GM18498 (cell line): ENCODE measurements around the gene CERKL.

Experiments used
- ATAC-seq: cut with Tn5 transposase; IDR thresholded peaks from one replicate; pipeline ENCODE4 v1.9.1; 2021; ENCODE audit warnings: mild to moderate bottlenecking, moderate library complexity; ENCODE audit not compliant: unreplicated experiment

CERKL gene

GRCh38 chr2:181678861-181679543 lies 22.1 kb upstream of the CERKL start:
- no peak for ATAC-seq

- ATAC-seq: peak; percentile 56
Observed at GRCh38 chr2:181677912-181678586, 21.1 kb upstream of the CERKL start.

- no peak for ATAC-seq
Observed at GRCh38 chr2:181675254-181675653, 18.3 kb upstream of the CERKL start.

GRCh38 chr2:181674461-181674860 lies 17.6 kb upstream of the CERKL start:
- no peak for ATAC-seq

- peak; percentile 24 for ATAC-seq
Observed at GRCh38 chr2:181673173-181673572, 16.3 kb upstream of the CERKL start.

GRCh38 chr2:181672255-181673008 lies 15.5 kb upstream of the CERKL start:
- ATAC-seq: peak; percentile 86

- ATAC-seq: no peak
Observed at GRCh38 chr2:181670632-181671031, 13.7 kb upstream of the CERKL start.

GRCh38 chr2:181667234-181667633 lies 10.3 kb upstream of the CERKL start:
- no peak for ATAC-seq

- no peak for ATAC-seq
Observed at GRCh38 chr2:181662287-181662686, 5.4 kb upstream of the CERKL start.

GRCh38 chr2:181660181-181660580 lies 3.3 kb upstream of the CERKL start:
- no peak for ATAC-seq

GRCh38 chr2:181658444-181658843 lies 1.5 kb upstream of the CERKL start:
- ATAC-seq: no peak

- ATAC-seq: no peak
Observed at GRCh38 chr2:181657379-181657778, 474 bp upstream of the CERKL start.

GRCh38 chr2:181655519-181655918 lies 1.4 kb downstream of the CERKL start:
- ATAC-seq: no peak

GRCh38 chr2:181649436-181649979 lies 7.4 kb downstream of the CERKL start:
- no peak for ATAC-seq

GRCh38 chr2:181648478-181649155 lies 8.3 kb downstream of the CERKL start:
- ATAC-seq: no peak

GRCh38 chr2:181646415-181646987 lies 10.4 kb downstream of the CERKL start:
- ATAC-seq: peak; percentile 50

- no peak for ATAC-seq
Observed at GRCh38 chr2:181643151-181643550, 13.8 kb downstream of the CERKL start.

- ATAC-seq: no peak
Observed at GRCh38 chr2:181642086-181642485, 14.8 kb downstream of the CERKL start.

GRCh38 chr2:181639686-181640085 lies 17.2 kb downstream of the CERKL start:
- ATAC-seq: no peak

GRCh38 chr2:181632733-181633401 lies 24.0 kb downstream of the CERKL start:
- peak; percentile 80 for ATAC-seq
